Suprapubic skin (tissue), 4 donors: ENCODE data around the gene WWC1.

Experiments used
- CTCF ChIP-seq, 2 donors: fragments of 200-600 bp in 1 of 2; fragments of 450-650 bp in 1 of 2; sonication (generic) in 1 of 2; IDR thresholded peaks; one replicate each; pipeline ENCODE4 v1.5.1; 2016 to 2019; ENCODE audit warnings: antibody characterized with exemption in 2 of 2, mild to moderate bottlenecking in 1 of 2, moderate library complexity in 1 of 2
- EP300 ChIP-seq: sonication (generic); formaldehyde crosslinking; IDR thresholded peaks from one replicate; pipeline ENCODE4 v1.6.1; 2017; ENCODE audit warnings: antibody characterized with exemption
- POLR2A ChIP-seq, 2 donors: fragments of 450-650 bp; IDR thresholded peaks; one replicate each; pipeline ENCODE4 v1.6.1; 2017; ENCODE audit warnings: antibody characterized with exemption in 2 of 2, mild to moderate bottlenecking in 2 of 2, moderate library complexity in 2 of 2
- POLR2AphosphoS5 ChIP-seq, 3 donors: sonication (generic); formaldehyde crosslinking; IDR thresholded peaks; one replicate each; pipeline ENCODE4 v1.6.1; 2017; ENCODE audit warnings: antibody characterized with exemption in 3 of 3

GRCh38 chr5:168393773-168394172 is 102.3 kb downstream of the WWC1 start:
- TF ChIP-seq CTCF (IDR thresholded peaks at IDR 0.05): no peak
- TF ChIP-seq EP300: no peak
- TF ChIP-seq POLR2AphosphoS5 (IDR thresholded peaks at IDR 0.05): no peak
- no peak for TF ChIP-seq POLR2A (IDR thresholded peaks at IDR 0.05)
